ENCODE measurements around the gene EIF4G2. TPM values are rescaled to one million over a fixed set of nuclear protein-coding genes. Genes with fewer than 3 reads are reported as not detected.
"Not testable (repeated sequence)": the region's sequence is repeated elsewhere in the genome, so short reads cannot be mapped to it uniquely, and the experiment has no call there.

The EIF4G2 gene
- total and polyA plus RNA-seq, 5 donors: 266 to 718 (median 669) TPM

DNA sequence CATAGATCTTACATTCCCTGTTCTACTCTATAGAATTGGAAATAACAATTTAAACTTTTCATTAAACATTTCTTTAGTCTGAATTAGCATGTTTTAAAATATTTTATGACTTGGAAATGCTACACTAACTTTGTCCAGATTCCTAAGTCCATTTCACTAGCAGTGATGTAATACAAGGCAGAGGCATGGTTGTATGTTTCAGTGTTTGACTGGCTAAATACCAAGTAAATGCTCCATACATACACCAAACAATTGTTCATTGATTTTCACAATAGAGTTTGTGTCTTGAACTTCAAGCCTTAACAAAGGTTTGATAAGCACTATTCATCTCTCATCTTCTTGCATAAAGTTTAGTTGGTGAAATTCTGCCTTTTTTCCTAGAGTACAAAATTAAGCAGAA, 35.6 kb upstream of the EIF4G2 start:
- ATAC-seq (no peak), DNase-seq (no peak)
- Histone ChIP-seq H3K9me3 (ENCODE audit: control insufficient read depth, low read length) (no peaks in the 10 kb centered on the region), H3K27ac (ENCODE audit: low read length) (no peak overlapping the region), H3K4me1 (ENCODE audit: control insufficient read depth, insufficient read depth, low read length) (peaks cover 6% of the 10 kb centered on the region), H3K4me3 (ENCODE audit: low read length) (no peak overlapping the region), H3K27me3 (ENCODE audit: control insufficient read depth, insufficient read depth) (no peaks in the 10 kb centered on the region)
- intact Hi-C loops (cut with DNase I): no loop called here

DNA sequence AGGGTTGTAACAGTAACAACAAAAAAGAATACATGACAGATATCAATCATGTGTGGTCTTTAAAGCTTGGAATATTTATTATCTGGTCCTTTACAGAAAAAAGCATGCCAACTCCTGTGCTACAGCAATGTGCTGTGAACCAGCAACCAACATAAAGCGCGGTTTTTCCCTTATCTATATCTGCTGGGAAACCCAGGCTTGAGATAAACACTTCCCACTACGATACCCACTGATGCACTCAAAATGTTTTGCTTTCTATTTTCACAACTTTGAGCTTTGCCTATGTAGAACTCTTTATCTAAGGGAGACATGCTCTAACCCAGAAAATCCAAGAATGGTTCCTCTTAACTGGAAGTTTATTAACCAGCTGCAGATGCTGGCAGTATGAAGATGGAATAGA, 30.2 kb upstream of the EIF4G2 start:
- Histone ChIP-seq H3K4me1 (ENCODE audit: control insufficient read depth, insufficient read depth, low read length) (no peaks in the 10 kb centered on the region), H3K9me3 (ENCODE audit: control insufficient read depth, low read length) (no peaks in the 10 kb centered on the region), H3K4me3 (ENCODE audit: low read length) (no peak overlapping the region), H3K27ac (ENCODE audit: low read length) (no peak overlapping the region), H3K27me3 (ENCODE audit: control insufficient read depth, insufficient read depth) (no peaks in the 10 kb centered on the region)
- intact Hi-C loops (cut with DNase I): no loop called here
- no peak for ATAC-seq
- no peak for DNase-seq
- WGBS: 38% methylated on average over 3 of the region's 3 CpGs

DNA sequence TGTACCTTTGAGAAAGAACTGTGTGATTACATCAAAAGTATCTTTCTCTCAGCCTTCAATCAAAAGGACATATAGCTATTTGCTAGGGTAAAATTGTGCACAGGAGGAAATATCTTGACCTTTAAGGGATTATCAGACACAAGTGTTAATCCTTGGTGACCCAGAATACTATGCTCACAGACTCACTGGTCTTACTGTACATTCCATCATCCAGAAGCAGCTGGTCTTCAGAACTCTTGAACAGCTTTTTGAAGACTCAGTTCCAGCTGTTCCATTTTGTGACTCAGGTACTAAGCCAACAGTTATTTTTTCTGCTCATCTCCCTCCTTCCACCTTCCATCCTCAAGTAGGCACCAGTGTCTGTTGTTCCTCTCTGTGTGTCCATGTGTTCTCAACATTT, 29.4 kb upstream of the EIF4G2 start:
- no peak for ATAC-seq

GRCh38 chr11:10836884-10837283, 28.2 kb upstream of the EIF4G2 start:
- WGBS: 92% methylated on average over 4 of the region's 4 CpGs
- H3K27me3 ChIP-seq (ENCODE audit: control insufficient read depth, insufficient read depth); intact Hi-C loops (cut with DNase I); ATAC-seq; H3K9me3 ChIP-seq (ENCODE audit: control insufficient read depth, low read length); H3K4me3 ChIP-seq (ENCODE audit: low read length); H3K27ac ChIP-seq (ENCODE audit: low read length); DNase-seq; H3K4me1 ChIP-seq (ENCODE audit: control insufficient read depth, insufficient read depth, low read length): not testable (repeated sequence)

More for the DNA sequence above, 29.4 kb upstream of the EIF4G2 start:
- Histone ChIP-seq H3K4me1 (ENCODE audit: control insufficient read depth, insufficient read depth, low read length) (no peaks in the 10 kb centered on the region), H3K4me3 (ENCODE audit: low read length) (no peak overlapping the region), H3K9me3 (ENCODE audit: control insufficient read depth, low read length) (no peaks in the 10 kb centered on the region), H3K27ac (ENCODE audit: low read length) (no peak overlapping the region), H3K27me3 (ENCODE audit: control insufficient read depth, insufficient read depth) (no peaks in the 10 kb centered on the region)
- no peak for DNase-seq
- intact Hi-C loops (cut with DNase I): no loop called here

DNA sequence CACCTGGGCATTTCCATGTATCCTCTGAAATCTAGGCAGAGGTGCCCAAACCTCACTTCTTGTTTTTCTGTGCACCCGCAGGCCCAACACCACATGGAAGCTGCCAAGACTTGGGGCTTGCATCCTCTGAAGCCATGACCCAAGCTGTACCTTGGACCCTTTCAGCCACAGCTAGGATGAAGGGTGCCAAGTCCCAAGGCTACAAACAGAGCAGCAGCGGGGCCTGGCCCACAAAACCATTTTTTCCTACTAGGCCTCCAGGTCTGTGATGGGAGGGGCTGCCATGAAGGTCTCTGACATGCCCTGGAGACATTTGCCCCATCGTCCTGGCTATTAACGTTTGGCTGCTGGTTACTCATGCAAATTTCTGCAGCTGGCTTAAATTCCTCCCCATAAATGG, 20.4 kb upstream of the EIF4G2 start:
- ATAC-seq (no peak), DNase-seq (no peak)
- Histone ChIP-seq H3K27me3 (ENCODE audit: control insufficient read depth, insufficient read depth) (no peaks in the 10 kb centered on the region), H3K4me1 (ENCODE audit: control insufficient read depth, insufficient read depth, low read length) (no peaks in the 10 kb centered on the region), H3K9me3 (ENCODE audit: control insufficient read depth, low read length) (no peaks in the 10 kb centered on the region), H3K4me3 (ENCODE audit: low read length) (no peak overlapping the region), H3K27ac (ENCODE audit: low read length) (no peak overlapping the region)
- 94% methylated on average over 4 of the region's 4 CpGs for WGBS
- intact Hi-C loops (cut with DNase I): no loop called here

- DNase-seq: no peak
- WGBS: 75% methylated on average over 2 of the region's 2 CpGs
- Histone ChIP-seq H3K27me3 (ENCODE audit: control insufficient read depth, insufficient read depth) (no peaks in the 10 kb centered on the region), H3K27ac (ENCODE audit: low read length) (no peak overlapping the region), H3K9me3 (ENCODE audit: control insufficient read depth, low read length) (no peaks in the 10 kb centered on the region), H3K4me1 (ENCODE audit: control insufficient read depth, insufficient read depth, low read length) (no peaks in the 10 kb centered on the region), H3K4me3 (ENCODE audit: low read length) (no peak overlapping the region)
- intact Hi-C loops (cut with DNase I): no loop called here
- ATAC-seq: no peak
These were observed 19.7 kb upstream of the EIF4G2 start for GRCh38 chr11:10828402-10828801.

- Histone ChIP-seq H3K27ac (ENCODE audit: low read length) (no peak overlapping the region), H3K4me1 (ENCODE audit: control insufficient read depth, insufficient read depth, low read length) (no peaks in the 10 kb centered on the region), H3K27me3 (ENCODE audit: control insufficient read depth, insufficient read depth) (no peaks in the 10 kb centered on the region), H3K9me3 (ENCODE audit: control insufficient read depth, low read length) (no peaks in the 10 kb centered on the region), H3K4me3 (ENCODE audit: low read length) (no peak overlapping the region)
- 56% methylated on average over 3 of the region's 3 CpGs for WGBS
- DNase-seq (no peak), ATAC-seq (no peak)
- intact Hi-C loops (cut with DNase I): no loop called here
These were observed 16.2 kb upstream of the EIF4G2 start for GRCh38 chr11:10824888-10825287.

DNA sequence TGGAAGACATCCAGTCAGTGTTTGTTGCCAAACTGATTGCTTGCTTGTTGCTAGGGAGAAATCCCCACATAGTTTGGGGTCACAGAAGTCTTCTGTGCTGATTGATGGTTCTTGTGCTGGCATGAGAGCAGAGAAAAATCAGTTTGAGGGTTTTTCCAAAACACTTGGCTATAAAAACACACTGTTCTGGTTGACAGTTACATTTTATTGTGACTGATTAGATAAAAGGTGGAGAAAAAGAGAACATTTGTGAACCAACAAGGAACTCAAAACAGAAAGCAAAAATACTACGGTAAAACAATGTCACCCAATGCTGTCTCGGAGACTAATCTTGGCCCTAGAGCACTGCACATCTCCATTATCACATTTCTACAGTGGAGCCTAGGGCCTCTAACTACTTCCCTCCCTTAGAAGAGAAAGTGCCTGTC, 14.4 kb upstream of the EIF4G2 start:
- no peak for DNase-seq
- Histone ChIP-seq H3K27me3 (ENCODE audit: control insufficient read depth, insufficient read depth) (no peaks in the 10 kb centered on the region), H3K9me3 (ENCODE audit: control insufficient read depth, low read length) (no peaks in the 10 kb centered on the region), H3K4me1 (ENCODE audit: control insufficient read depth, insufficient read depth, low read length) (no peaks in the 10 kb centered on the region), H3K4me3 (ENCODE audit: low read length) (no peak overlapping the region), H3K27ac (ENCODE audit: low read length) (no peak overlapping the region)
- peak; percentile 51 to 55 for ATAC-seq
- intact Hi-C loops (cut with DNase I): no loop called here
- 40% methylated on average over 2 of the region's 2 CpGs for WGBS

GRCh38 chr11:10822491-10822890, 13.8 kb upstream of the EIF4G2 start:
- ATAC-seq: peak in 1 of 2 donors; percentile 11
- H3K9me3 ChIP-seq (ENCODE audit: control insufficient read depth, low read length); H3K27ac ChIP-seq (ENCODE audit: low read length); H3K4me3 ChIP-seq (ENCODE audit: low read length); H3K27me3 ChIP-seq (ENCODE audit: control insufficient read depth, insufficient read depth); intact Hi-C loops (cut with DNase I); H3K4me1 ChIP-seq (ENCODE audit: control insufficient read depth, insufficient read depth, low read length); DNase-seq: not testable (repeated sequence)
- 92% methylated on average over 3 of the region's 3 CpGs for WGBS

DNA sequence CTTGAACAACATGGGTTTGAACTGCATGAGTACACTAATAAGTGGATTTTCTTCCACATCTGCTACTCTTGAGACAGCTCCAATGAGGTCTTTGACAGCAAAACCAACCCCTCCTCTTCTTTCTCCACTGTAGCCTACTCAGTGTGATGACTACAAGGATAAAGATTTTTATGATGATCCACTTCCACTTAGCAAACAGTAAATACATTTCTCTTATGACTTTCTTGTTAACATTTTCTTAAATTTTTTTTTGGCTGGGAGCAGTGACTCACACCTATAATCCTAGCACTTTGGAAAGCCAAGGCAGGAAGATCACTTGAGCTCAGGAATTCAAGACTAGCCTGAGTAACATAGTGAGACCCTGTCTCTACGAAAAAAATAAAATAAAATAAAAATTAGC, 9.9 kb upstream of the EIF4G2 start:
- WGBS: 90% methylated on average over 1 of the region's 1 CpG
- Histone ChIP-seq H3K27me3 (ENCODE audit: control insufficient read depth, insufficient read depth) (no peaks in the 10 kb centered on the region), H3K9me3 (ENCODE audit: control insufficient read depth, low read length) (no peaks in the 10 kb centered on the region), H3K4me1 (ENCODE audit: control insufficient read depth, insufficient read depth, low read length) (no peaks in the 10 kb centered on the region), H3K4me3 (ENCODE audit: low read length) (no peak overlapping the region), H3K27ac (ENCODE audit: low read length) (no peak overlapping the region)
- ATAC-seq (no peak), DNase-seq (no peak)
- intact Hi-C loops (cut with DNase I): loop anchor here in 1 of 4 donors (10.0 kb wide), 1 partner anchor 86 kb away; no protein-coding TSS in a partner anchor

DNA sequence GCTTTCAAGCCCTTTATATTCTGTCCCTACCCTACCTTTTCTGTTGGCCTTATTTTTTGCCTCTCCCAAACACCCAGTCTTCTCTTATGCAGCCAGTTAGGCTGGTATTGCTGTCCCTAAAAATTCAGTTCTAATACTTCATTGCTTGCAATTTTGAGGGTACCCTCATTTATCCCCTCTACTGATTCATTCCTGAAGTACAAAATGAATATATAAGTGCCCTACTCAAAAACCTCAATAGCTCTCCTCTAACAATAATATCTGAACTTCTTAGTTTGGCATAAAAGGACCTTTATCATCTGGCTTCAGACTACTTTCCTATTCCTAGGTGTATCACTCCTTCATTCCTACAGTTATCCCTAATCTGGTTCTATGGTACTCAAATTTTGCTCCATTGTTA, 5.2 kb upstream of the EIF4G2 start:
- H3K4me3 ChIP-seq (ENCODE audit: low read length): no peak overlapping the region
- ATAC-seq (no peak), DNase-seq (no peak)
- intact Hi-C loops (cut with DNase I): loop anchor here in 1 of 4 donors (10.0 kb wide), 1 partner anchor 91 kb away; no protein-coding TSS in a partner anchor
- no peaks in the 10 kb centered on the region for H3K9me3 ChIP-seq (ENCODE audit: control insufficient read depth, low read length)
- H3K27ac ChIP-seq (ENCODE audit: low read length): no peak overlapping the region
- no peaks in the 10 kb centered on the region for H3K27me3 ChIP-seq (ENCODE audit: control insufficient read depth, insufficient read depth)
- no peaks in the 10 kb centered on the region for H3K4me1 ChIP-seq (ENCODE audit: control insufficient read depth, insufficient read depth, low read length)

All from right cardiac atrium (tissue), 5 donors.